ENCODE data around the gene STON1.
"Not testable (repeated sequence)": the region's sequence is repeated elsewhere in the genome, so short reads cannot be mapped to it uniquely, and the experiment has no call there.

Gene STON1

GRCh38 chr2:48528431-48528830 is 1.5 kb upstream of the STON1 start:
- no peak for DNase-seq

- no peak for DNase-seq
Measured at GRCh38 chr2:48529194-48529593, 760 bp upstream of the STON1 start.

- peak; percentile 60 for DNase-seq
Measured at GRCh38 chr2:48529676-48530032, 300 bp upstream of the STON1 start.

DNA sequence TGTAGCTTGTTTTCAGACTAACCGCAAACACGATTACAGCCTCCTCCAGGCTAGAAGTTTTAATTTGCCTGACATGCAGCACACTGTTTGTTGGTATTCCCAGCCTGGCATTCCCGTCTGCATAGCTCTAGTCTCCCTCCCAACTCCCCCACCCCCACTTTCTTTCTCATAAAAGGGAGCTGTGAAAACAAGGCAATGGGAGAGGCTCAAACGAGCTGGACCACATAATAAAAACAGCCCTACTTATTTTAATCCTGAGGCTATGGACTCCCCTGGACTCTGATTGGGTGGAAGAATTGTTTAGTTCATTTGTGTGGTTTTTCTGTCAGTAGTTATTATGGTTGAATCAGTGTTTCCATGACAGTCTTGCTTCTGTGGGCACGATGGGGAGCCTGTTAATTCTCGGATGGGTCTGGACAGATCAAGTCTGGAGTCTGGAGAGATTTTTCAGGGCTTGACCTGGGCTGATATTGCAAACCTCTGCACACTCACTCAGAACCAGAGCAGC is 1.2 kb downstream of the STON1 start:
- DNase-seq = no peak

- DNase-seq = no peak
Measured at GRCh38 chr2:48532174-48532573, 2.2 kb downstream of the STON1 start.

DNA sequence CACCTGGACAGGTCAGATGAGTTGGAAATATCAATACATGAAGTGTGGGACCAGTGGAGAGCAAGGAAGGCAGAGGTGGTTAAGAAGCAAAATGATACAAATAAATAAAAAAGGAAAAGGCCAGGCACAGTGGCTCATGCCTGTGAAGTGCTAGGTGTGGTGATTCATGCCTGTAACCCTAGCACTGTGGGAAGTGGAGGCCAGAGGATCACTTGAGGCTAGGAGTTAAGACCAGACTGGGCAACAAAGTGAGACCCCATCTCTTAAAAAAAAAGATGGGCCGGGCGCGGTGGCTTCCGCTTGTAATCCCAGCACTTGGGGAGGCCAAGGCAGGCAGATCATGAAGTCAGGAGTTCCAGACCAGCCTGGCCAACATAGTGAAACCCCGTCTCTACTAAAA is 2.9 kb downstream of the STON1 start:
- DNase-seq = no peak

DNA sequence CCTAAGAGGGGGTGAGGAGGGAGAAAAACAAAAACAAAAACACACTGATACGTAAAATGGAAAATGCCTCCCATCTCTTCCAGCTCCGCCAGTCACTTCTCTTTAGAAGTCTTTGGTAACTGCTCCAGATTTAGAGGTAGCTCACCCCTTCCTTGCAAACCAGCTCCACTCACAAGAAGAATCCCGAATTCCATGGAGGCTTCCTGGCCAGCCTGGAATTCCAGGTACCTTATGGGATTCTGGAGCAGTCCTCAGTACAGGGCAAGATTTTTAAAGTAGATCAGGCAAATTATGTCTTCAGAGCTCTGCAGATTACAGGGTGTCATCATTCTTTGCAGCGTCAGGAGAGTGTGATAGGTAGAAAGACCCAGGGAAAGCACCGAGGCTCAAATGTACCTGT is 4.8 kb downstream of the STON1 start:
- DNase-seq = no peak

DNA sequence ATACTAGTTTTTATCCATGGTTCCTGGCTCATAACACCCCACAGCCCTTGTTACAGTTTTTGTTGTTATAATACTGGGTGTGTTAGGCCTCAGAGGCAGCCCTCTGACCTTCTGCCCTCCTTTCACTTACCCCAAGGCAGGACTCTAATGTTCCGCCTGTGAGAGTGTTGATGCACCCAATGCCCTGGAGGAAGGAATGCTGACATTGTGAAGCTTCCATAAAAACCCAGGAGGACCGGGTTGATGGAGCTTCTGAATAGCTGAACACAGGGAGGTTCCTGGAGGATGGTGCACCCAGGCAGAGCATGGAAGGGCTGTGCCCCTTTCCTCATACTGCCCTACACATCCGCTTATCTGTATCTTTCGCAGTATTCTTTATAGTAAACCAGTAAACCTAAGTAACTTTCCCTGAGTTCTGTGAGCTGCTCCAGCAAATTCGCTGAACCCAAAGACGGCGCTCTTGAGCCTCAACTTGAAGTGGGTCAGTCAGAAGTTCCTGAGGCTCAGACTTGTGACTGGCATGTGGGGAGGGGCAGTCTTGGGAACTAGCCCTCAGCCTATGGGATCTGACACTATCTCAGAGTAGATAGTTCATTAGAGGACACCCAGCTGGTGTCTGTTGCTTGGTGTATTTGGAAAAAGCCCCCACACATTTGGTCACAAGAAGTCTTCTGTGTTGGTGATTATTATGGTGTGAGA is 10.4 kb downstream of the STON1 start:
- no peak for DNase-seq

- no peak for DNase-seq
Measured at GRCh38 chr2:48541666-48542389, 11.9 kb downstream of the STON1 start.

DNA sequence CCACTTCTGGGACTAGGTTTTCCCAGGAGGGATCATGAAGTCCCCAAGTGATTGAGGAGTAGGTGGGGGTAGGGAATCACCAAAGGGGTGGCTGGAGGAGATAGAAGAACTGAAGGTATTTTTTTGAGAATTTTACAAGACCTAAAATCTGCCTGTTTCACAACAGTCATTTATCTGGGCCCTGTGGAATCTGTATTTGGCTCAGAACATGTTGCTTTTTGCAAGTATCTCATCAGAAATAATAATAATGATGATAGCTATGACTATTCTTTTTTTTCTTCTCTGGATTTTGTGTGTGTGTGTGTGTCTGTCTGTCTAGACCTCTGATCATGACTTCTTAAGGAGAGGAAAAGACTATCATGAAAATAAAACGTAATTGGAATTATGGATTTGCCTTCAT is 13.9 kb downstream of the STON1 start:
- DNase-seq = no peak

DNA sequence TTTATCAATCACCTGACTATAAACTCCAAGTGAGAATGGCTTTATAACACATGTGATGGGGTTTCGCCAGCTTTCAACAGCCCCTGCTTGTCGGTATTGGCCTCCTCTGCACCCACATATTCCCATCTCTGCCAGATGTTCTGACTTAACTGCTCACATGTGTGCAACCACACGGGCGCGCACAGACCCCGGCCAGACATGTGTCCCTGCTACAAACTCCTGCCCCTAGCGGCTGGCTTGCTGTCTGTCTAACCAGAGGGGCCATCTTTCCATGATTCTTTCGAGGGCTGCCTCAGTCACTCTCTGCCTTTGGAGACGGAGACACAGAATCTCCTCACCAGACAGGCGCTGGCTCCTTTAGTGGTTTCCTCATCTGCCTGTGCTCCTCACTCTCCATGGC is 15.3 kb downstream of the STON1 start:
- no peak for DNase-seq

GRCh38 chr2:48548840-48549239 is 18.9 kb downstream of the STON1 start:
- no peak for DNase-seq

DNA sequence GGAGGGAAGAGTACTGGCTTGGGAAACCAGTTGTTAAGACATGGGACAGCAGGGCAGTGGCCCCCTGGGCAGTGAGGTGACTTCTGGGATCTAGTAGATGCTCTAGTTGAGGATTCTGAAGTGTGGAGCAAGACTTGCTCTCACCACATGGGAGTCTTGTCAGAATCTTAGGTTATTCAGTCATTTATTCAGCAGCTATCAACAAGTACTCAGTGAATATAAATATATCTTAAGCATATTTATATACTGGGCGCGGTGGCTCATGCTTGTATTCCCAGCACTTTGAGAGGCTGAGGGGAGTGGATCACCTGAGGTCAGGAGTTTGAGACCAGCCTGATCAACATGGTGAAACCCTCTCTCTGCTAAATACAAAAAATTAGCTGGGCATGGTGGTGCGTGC is 20.0 kb downstream of the STON1 start:
- DNase-seq = no peak

- no peak for DNase-seq
Measured at GRCh38 chr2:48551548-48551947, 21.6 kb downstream of the STON1 start.

GRCh38 chr2:48555071-48555470 is 25.1 kb downstream of the STON1 start:
- DNase-seq = not testable (repeated sequence)

DNA sequence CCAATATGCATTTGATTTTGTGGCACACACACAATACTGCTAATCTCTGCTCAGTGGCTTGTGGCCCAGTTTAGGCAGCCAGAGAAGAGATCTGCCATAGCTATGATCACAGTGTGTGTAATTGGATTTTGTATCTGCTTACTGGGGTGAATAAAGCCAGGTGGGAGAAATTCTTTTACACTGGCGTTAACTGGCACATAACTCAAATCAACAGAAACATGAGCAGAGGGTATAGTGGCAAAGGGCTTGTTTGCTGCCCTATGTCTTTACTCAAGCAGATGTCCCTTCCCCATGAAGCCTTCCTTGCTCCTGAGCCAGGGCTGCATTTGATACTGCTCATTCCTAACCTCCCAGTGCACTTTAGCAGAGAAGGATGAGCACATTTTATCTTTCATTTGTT is 28.5 kb downstream of the STON1 start:
- DNase-seq = no peak

DNA sequence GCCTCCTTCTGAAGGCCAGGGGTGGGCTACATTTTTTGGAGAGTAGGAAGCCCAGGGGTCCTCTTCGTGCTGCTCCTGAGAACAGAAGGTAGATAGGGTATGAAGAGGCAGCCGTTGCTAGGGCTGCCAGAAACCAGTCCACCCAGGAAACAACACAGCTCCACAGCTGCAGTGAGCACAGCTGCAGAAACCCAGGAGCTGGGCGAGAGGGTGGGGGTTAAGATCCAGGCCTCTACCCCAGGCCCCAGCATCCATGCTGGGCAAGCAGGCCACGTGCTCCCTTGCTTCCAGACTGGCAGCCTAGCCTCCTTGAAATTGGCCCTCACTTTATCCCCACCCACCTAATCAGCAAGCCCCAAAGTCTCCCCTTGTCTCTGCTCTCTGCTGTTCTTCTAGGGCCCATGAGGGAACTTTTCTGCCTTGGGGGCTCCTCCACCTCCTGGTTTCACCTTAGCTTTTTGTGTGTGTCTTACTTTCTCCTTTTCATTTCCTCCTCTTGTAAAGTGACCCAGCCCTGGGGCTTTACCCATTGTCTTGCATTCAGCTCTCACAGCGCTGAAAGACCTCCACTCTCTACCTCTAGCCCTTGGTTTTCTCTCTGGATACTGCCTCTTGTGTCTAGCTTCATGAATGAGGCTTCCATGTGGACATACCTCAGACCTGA is 30.7 kb downstream of the STON1 start:
- DNase-seq = no peak

DNA sequence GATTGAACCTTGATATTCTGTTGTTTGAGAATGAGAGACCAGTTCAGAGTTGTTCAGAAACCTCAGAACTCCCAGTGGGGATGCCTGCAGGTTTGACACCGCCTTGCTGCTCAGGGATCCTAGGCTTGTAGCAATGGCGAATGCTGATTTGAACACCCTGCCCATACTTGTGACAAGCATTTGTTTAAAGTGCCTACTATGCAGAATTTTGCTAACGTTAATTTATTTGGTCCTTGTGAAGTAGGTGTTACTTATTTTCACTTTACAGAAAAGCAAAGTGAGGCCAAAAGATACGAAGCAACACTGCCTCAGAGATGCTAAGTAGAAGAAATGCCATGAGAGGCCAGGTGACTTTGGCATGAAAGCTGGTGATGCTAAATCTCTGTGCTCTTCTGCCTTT is 32.3 kb downstream of the STON1 start:
- no peak for DNase-seq

DNA sequence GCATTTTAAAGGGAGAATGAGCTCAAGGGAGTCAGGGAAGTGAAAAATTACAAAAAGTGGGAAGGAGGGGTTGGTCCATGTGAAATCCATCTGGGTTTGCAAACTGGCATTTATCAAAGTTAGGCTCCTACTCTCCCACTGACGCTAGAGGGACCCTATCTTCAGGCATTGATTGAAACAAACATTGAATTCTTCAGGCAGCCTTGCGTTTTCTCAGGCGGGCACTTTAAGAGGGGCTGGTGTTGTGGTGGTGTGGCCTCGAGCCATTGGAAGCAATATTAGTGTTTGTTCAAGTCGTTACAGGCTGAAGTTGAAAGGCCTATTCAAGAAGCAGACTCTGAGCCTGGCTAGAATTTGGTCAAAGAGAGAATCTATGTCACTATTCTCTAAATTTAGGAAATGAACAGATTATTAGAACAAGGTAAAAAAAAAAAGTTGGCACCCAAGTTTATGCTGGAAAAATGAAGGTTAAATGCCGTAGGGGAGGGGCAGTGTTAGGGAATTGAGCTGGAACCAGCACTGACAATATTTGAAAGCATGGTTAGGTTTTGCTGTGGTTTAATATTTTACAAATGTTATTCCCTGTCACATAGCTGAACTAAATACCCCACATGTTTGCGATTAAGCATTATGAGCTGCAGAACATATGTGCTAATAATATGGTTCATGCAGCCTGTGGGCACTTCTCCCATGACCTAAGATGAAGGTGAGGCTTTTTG is 36.8 kb downstream of the STON1 start:
- DNase-seq = no peak

DNA sequence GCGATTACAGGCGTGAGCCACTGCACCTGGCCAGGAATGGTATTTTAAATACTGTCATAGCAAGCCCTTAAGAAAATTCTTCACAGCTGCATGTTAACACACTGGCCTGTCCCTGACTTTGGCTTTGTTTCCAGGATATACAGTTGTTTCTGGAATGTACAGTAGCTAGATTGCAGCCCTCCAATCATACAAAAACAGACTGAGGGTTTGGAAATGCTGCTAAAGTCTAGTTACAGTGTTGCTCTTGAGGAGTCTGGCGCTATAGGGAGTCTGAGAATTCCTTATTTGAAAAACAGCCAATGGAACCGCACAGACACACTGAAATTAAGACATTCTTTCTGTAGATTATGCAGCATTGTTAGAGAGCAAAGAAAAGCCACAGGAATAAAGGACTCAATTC is 37.7 kb downstream of the STON1 start:
- no peak for DNase-seq

DNA sequence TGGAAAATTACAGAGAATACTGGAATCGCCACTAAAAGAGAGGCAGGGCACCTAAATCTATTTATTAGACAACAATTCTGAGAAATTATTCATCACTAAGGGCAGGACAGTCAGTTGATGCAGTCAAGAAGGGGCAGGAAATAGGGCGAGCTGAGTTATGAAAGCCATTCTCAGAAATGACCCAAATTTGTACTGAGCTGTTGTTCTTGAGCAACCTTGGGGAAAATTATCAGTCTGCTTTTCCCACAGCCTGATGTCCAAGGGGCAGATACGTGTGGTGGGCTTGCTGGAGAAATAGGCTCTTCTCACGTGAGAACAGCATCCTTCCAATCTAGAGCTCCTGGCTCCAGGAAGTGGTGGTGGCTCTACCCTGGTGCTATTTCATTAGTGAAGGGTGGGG is 38.6 kb downstream of the STON1 start:
- DNase-seq = no peak

DNA sequence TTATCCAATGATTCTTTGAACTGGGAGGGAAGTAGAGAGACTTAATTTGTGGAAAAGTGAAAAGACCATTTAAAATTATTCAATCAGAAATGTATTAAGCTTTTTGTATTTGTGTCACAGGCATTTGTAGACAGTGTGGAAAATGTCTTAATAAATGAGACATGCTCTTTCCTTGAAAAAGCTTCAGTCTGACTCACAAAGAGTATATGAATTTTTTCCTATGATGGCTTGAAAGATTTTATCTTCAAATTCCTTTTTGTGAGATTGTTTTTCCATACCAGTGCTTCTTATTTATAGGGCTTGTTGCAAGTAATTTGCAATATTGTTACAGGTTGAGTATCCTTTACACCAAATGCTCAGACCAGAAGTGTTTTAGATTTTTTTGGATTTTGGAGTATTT is 39.5 kb downstream of the STON1 start:
- DNase-seq = no peak

DNA sequence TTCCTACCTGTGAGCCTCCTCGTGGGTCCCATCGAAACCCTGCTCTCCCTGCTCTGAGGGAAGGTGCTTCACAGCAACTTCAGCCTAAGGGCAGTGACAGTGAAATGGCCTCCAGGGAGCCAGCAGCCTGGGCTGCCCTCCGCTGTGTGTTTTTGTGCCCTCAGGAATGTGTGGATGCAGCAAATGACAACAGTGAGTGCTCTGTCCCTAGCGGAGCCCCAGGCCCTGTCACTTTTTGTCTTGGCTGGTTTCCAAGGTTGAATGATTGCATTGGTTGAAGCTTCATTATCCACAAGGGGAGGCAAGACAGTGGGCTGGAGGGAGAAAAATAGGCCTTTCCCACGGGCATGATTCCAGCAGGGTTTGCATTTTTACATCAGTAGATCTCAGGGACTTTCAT is 42.9 kb downstream of the STON1 start:
- no peak for DNase-seq
